Iris pigment epithelial cell (primary cell): Measurements from ENCODE around the gene TRRAP.

Experiments used
- DNase-seq: peaks from one replicate; pipeline ENCODE4 v3.0.0-alpha.2; 2011; ENCODE audit warnings: low read depth

Gene TRRAP

GRCh38 chr7:98990356-98990755 is 112.0 kb downstream of the TRRAP start:
- DNase-seq, result no peak

GRCh38 chr7:98991141-98991540 is 112.8 kb downstream of the TRRAP start:
- DNase-seq, result no peak

- no peak for DNase-seq
These were observed 113.7 kb downstream of the TRRAP start for GRCh38 chr7:98992076-98992475.

GRCh38 chr7:98993024-98993897 is 114.9 kb downstream of the TRRAP start:
- no peak for DNase-seq

- no peak for DNase-seq
These were observed 116.0 kb downstream of the TRRAP start for GRCh38 chr7:98994046-98994944.

- no peak for DNase-seq
These were observed 116.8 kb downstream of the TRRAP start for GRCh38 chr7:98995111-98995510.

GRCh38 chr7:98995523-98996149 is 117.3 kb downstream of the TRRAP start:
- DNase-seq, result no peak

- DNase-seq, result no peak
These were observed 117.8 kb downstream of the TRRAP start for GRCh38 chr7:98996150-98996552.

GRCh38 chr7:98997846-98998245 is 119.5 kb downstream of the TRRAP start:
- peak; percentile 28 for DNase-seq

- no peak for DNase-seq
These were observed 120.7 kb downstream of the TRRAP start for GRCh38 chr7:98998821-98999725.

GRCh38 chr7:99000196-99000903 is 122.0 kb downstream of the TRRAP start:
- no peak for DNase-seq

GRCh38 chr7:99000904-99001465 is 122.7 kb downstream of the TRRAP start:
- DNase-seq, result no peak

- no peak for DNase-seq
These were observed 123.3 kb downstream of the TRRAP start for GRCh38 chr7:99001482-99002147.

GRCh38 chr7:99002148-99002826 is 124.0 kb downstream of the TRRAP start:
- no peak for DNase-seq

- DNase-seq, result no peak
These were observed 124.5 kb downstream of the TRRAP start for GRCh38 chr7:99002827-99003212.

- DNase-seq, result no peak
These were observed 125.1 kb downstream of the TRRAP start for GRCh38 chr7:99003419-99003818.

- no peak for DNase-seq
These were observed 125.9 kb downstream of the TRRAP start for GRCh38 chr7:99004216-99004615.

- no peak for DNase-seq
These were observed 126.6 kb downstream of the TRRAP start for GRCh38 chr7:99004781-99005500.

GRCh38 chr7:99005776-99006175 is 127.4 kb downstream of the TRRAP start:
- no peak for DNase-seq
